Muscle of back (tissue), 11 donors: ENCODE results near the gene SEZ6. TPM values are rescaled to one million over a fixed set of nuclear protein-coding genes. Genes with fewer than 3 reads are reported as not detected.

Source experiments
- DNase-seq, 3 donors: peaks; one replicate each; pipeline versions ENCODE4 v3.0.0 to v3.0.0-alpha.2; 2013
- polyA plus RNA-seq, 10 donors: library from polyadenylated mRNA; unstranded; fragments of 120-200 nt; gene quantifications; one replicate each; pipeline ENCODE4 v1.2.1, GENCODE V29; 2013; ENCODE audit not compliant: insufficient read length in 10 of 10

The SEZ6 gene
- polyA plus RNA-seq, 10 donors = 0.07 to 0.66 (median 0.23) TPM

DNA sequence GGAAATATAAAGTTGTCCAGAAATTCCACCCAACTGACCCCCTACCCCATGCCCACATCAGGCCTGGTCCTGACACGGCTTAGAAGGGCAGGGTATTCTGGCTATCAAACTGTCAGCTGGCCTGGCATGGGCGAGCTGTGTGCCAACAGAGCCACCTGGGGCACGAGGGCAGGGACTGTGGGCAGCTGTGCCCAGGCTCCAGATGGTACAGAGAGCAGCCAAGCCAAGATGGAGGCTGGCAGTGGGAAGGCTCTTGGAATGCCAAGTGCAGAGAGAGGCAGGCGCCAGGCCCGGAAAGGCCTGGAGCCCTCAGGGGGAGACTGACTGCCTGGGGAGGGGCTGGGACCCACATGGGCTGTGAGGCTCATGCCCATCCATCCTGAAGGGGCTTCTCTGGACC is 30.2 kb downstream of the SEZ6 start:
- DNase-seq = no peak

DNA sequence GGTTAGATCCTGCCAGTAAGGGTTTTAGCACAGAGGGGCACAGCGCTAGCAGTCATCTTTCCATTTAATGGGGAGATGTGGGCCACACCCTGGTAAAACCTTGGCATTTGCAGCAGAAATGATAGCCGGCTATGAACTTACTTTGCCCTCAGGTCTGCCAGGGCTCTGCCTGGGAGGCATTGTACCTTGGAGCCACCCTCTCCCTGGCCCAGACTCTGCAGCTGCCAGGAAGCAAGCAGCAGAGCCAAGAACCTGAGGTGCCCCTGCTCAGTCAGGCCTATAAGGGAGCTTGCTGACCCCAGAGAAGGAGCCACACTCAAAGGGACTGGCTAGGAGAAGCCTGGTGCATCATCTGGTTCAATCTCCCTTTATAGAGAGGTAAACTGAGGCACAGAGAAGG is 30.8 kb downstream of the SEZ6 start:
- DNase-seq = no peak

DNA sequence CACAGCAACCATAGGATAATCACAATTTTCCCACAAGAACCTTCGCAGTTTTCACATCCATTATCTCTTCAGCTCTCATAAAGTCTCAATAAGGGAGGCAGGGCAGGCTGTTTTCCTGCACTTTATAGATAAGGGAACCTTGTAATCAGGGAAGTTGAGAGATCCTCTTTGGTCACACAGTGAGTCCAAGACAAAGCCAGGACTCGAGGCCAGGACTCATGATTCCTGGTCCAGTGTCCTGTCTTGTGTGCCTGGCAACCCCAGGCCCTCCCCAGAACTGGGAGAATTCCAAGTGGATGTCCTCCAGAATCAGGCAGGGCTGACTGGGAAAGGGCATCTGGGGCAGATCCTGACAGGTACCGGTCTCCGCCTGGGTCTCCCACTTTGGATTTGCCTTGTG is 31.4 kb downstream of the SEZ6 start:
- no peak for DNase-seq

DNA sequence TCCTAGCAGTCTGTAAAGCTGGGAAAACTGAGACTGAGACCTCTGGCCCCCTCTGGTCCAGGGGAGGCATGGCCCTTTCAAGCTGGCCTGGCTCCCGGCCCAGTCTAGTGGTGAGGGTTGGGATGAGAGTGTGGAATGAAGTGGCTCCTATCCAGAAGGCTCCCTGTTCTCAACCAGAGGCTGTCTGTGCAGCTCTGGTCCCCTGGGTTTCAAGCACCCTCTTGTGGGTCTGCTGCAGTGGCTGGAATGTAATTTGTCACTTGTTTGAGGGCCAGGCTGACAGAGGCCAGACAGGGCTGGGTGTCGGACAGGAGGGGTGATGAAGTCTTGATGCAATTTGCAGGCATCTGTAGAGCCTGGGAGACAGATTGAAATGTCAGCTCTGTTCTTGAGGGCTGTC is 32.4 kb downstream of the SEZ6 start:
- peak in 1 of 3 donors; percentile 39 for DNase-seq

DNA sequence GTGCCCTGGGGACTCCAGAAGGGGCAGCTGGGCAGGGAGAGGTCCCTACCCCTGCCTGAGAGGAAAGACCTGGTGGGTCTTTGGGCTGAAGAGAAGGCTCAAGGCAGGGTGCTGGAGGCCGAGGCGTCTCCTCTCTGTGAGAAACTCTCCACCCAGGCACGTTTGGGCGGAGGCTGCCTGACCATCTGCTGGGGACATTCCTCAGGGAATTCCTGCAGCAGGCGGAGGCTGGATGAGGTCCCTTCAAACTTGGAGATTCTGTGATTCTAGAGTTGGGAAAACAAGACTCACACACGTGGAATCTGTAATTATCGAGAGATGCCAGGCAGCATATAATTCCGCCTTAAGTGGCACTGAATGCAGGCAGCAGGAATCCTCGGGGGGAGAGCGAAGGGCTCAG is 33.4 kb downstream of the SEZ6 start:
- peak in 1 of 3 donors; percentile 44 for DNase-seq

DNA sequence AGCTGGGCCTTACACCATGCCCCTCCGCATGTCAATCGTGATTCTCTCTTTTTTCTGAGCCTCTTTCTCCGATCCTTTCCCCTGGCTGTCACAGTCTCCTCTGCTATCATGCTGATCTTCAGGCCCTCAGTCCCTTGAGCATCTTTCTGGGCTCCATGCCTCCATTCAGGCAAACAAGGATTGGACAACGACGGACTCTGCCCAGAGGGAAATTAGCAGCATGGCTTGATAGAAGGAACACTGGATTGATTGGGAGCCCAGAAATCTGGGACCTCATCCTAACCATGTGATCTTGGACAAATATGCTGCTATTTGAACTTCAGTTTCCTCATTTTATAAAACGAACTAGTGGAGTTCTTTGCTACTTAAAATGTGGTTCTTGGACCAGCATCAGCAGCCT is 35.0 kb downstream of the SEZ6 start:
- peak in 2 of 3 donors; percentile 71 to 89 for DNase-seq

DNA sequence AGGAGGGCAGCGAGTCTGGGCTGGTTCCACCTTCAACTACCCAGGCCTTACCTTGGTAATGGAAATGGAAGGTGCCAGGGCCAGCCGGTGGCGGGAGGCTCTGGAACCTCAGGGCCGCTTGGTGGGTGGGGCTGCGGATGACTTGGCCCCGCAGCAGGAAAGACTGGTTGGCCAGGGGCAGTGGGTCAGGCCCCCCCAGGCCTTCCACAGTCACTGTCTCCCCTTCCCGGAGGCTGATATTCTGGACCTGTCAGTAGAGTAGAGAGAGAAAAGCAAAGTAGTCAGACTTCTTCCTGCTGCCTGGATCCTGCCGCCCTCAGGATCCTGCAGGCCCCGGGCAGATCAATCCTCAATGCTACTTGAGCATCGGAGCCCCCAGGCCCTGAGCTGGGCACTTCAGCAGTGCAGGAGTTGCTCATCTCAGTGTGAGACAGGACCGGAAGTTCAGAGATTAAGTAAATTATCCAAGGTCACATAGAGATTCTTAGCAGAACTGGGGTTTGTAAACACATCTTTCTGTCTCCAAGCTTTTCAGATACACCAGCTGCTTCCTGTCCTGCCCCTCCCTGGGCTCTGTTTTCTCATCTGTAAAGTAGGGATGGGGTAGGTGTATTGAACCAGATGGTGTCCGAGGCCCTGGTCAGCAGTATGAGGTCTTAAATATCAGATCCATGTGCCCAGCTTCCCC is 36.0 kb downstream of the SEZ6 start:
- no peak for DNase-seq

DNA sequence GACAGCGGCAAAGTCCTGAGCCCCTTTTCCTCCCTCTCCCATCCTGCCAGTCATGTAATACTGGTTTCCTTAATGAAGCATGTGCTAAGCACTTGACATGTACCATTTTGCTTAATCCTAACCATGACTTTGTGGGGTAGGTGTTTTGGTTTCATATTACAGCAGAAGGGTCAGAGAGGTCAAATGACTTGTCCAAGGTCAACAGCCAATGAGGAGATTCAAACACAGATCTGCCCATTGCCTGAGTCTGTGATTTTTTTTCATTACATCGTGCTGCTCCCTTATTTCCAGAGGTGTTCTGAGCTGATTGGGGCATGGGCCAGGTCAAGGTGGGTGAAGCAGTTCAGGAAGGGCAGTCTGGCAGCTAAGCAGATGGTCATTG is 36.9 kb downstream of the SEZ6 start:
- no peak for DNase-seq

DNA sequence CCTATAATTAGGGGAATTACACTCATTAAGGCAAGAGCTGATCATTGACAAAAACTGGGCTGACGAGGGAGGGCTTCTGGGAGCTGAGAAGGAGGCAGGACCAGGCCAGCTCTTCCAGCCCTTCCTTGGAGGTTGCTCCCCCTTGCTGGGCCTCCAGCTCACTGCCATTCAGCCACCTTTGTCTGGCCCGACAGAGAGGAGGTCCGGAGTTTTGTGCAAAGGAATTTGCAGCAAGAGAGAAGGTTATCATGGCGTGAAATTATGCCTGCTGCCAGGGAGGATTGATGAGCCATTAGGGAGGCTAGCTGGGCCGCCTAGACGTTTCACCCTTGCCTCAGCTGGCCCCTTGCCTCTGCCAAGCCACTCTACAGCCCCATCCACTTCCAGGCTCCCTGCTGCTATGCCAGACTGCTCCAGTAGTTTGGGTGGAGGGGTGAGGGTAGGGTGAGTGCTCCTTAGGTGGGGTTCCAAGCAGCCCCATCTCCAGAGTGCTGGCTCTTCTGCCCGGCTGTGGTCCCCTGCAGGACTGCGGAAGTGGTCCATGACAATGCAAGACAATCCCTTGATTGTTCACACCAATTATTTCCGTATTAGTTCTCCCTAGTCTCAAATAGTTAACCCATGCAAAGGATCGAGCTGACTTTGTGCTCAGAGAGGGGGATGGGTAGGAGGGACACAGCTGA is 37.5 kb downstream of the SEZ6 start:
- DNase-seq = peak in 1 of 3 donors; percentile 57

DNA sequence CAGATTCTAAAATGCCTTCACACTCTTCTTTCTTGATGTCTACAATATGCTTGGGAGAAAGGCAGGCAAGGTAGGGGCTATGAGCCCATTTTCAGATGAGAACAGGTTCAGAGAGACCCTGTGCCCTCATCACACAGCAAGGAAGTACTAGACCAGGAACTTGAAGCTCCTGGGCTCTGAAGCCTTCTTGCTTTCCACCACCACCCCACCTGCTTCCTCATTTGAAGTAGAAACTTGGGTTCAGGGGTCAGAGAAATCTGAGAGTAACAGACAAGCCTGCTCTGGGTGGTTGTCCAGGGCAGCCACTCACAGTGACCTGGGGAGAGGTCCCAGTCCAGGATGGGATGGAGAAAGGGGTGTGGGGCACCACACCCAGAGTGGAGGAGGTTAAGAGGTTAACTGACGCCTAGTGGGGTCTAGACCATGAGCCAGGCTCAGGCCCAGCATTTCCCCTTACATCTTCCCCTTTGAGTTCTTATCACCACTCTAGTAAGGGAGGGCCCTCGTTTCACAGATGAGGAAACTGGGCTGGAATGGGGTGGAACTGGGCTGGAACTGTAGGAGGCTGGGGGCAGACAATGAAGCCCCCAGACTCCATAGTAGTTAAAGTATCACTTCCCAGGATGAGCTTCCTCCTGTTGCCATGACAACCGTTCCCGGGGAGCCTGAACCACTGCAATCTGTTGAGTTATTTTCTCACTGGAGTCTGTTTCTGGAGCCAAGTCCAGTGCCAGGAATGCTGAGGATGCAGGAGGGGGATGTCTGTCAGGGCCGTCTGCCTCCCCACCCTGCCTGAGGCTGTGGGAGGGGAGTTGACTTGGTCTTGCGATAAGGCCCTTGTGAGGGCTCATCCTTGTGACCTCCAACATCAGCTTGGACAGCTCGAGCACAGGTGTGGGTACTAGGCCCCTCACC is 38.4 kb downstream of the SEZ6 start:
- peak in 1 of 3 donors; percentile 40 for DNase-seq

DNA sequence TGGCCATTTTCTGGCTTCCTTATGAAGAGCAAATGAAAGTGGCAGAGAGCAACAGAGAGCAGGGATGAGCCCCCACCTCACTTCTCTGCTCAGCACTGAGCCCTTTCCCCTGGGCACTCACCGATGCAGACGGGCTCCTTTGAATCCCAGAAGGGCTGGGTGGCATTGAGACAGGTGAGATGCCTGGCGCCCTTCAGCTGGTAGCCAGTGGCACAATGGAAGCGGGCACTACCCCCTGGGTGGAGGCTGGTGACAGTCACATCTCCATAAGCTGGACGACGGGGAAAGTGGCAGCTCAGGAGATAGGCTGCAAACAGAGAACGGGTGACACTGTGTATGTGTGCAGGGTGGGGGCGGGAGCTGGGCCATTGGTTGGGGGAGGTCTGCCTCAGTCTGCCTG is 42.0 kb downstream of the SEZ6 start:
- DNase-seq = no peak

DNA sequence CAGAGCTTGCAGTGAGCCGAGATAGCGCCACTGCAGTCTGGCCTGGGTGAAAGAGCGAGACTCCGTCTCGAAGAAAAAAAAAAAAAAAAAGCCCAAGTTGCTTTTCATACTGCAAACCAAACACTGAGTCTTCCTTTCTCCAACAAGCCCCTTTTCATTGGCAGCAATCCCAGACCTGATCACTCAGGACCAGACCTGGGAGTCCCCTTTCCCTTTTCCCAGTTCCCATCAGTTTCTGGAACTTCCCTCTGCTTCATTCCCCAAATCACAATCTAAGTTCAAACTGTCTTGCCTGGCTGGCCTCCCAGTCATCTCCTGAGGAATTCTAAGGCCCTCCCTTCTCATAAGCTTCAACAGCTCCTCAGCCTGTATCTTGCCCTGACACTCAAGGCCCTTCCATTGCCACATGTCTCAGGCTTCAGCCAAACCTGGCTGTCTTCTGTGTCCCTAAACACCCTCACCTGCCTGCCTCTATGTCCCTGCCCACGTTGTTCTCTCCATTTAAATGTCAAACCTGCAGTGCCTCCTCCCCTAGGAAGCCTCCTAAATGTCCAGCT is 42.7 kb downstream of the SEZ6 start:
- DNase-seq = peak in 1 of 3 donors; percentile 35

DNA sequence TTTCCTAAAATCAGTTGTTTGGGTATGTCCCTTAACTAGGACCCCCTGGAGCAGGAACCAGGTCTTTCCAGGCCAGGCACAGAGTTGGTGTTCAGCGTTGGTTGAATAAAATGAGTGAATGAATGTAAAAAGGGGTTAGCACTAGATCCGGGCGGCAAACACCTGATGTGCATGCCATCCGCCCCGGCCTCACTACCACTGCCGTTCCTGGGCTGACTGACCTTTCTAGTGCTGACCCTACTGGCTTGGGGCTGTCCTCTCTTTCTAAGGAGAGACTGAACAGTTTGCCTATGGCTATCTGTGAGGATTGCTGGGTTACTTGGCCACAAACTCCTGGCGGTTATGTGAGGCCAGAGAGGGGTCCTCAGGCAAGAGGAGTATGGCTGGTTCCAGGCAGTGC is 44.4 kb downstream of the SEZ6 start:
- no peak for DNase-seq

DNA sequence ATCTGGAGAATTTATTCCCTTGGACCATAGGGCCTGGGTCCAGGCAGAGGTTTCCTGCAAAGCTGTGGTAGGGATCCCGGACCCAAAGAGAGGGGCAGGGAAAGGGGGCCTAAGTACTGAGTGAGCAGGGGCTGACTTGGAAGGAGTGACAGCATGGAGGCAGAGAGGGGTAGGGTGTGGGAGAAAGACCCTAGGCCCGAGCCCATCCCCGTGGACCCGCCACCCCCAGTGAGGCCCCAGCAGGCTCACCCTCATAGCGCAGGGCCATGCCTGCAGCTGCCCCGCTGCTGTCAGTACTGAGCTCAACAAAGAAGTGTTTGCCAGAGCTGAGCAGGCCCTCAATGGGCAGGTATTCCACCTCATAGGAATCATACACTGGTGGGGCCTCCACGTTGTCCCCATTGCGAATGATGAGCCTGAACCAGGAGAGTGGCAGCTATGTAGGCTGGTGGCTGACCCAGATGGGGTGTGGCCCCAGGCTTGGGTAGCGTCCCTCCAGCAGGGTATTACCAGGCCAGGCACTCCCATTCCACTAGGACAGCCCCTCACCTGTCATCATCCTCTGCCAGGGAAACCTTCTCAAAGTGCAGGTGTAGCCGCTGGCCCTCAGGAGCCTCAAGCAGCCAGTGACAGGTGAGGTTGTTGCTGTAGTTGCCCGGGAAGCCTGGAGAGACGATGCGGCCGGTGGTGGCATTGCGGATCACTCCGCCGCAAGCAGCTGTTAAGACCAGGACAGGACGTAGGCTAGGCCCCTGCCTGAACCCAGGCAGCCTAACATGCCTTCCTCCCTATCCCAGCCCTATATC is 45.4 kb downstream of the SEZ6 start:
- no peak for DNase-seq

DNA sequence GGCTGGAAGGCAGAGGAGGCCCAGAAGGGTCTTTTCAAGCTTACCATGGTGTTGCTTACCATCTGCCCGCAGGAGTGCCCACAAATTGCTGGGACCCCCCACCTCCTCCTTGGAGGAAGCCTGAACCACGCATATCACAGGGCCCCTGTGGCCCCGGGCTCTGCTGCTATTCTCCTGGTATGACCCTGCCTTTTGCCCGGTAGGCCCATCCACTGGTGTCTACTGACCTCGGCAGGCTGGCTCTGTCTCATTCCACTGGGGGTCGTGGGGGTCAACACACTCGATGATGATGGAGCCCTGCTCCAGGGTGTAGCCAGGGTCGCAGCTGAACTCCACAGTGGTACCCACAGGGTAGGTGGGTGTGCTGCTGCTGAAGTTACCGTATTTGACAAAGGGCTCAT is 46.4 kb downstream of the SEZ6 start:
- no peak for DNase-seq

DNA sequence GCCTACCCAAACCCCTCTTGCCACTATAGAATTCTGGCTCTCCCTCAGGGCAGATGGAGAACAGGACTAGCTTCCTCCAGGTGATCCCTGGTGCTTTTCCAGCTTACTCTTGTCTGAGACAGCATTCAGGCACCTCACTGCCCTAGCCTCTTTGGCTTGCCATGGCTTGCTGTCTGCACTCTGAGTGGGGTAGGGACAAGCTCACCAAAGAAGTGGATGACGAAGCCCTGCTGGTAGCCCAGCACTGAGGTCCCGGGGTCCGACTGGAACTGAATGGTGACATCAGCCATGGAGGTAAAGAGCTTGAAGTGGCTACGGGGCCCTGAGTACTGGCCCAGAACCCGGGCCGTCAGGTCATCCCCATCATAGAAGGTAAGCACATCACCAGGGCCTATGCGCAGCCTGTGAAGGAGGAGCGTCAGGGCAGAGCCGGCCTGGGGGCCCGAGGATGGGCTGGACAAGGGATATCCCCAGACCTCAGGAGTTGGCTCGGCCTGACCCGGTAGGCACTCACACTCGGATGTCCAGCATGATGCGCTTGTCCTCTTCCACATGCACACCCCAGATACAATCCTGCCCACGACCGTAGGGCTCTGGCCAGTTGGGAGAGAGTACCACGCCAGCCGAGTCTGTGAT is 46.9 kb downstream of the SEZ6 start:
- DNase-seq = no peak

DNA sequence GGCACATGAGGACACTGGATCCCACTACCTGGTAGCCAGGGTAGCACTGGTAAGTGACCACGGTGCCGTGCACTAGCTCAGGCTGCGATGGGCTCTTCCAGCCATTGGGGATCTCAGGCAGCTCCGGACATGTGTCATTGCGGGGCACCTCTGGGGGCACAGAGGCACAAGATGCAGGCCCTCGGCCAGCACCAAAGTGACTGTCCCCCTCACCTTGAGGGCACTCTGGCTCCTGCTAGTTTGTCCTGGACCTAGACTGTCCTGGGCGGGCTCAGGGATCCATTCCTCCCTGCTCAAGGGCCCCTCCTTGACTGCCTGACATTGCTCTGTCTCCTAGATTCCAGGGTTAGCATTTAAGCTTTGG is 47.9 kb downstream of the SEZ6 start:
- no peak for DNase-seq

DNA sequence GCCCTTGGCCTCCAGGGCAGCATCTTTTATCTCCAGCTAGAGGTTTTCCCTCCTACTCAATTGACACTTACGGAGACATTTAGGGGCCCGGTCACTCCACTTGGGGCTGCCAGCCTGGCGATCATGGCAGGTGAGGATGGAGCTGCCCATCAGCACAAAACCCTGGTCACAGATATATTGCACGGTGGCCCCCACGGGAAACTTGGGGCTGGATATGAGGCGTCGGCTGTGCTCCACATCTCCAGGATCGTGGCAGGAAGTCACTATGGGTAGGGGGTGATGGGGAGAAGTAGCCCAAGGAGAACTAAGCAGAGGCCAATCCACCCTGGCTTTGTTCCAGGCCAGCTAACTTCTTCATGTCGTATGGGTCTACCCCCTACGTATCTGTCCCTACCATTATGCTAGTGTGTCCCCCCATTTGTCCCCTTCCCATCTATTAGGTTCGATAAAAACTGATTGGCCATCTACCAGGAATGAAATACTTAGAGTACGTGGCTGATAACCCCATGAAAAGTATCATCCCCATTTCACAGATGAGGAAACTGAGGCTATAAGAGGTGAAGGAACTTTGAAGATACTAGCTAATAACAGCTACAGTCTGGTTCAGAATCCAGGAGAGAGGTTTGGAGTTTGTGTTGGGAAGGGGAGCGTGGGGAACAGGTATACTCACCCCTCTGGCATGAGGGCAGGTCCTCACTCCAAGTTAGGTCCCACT is 48.4 kb downstream of the SEZ6 start:
- no peak for DNase-seq

DNA sequence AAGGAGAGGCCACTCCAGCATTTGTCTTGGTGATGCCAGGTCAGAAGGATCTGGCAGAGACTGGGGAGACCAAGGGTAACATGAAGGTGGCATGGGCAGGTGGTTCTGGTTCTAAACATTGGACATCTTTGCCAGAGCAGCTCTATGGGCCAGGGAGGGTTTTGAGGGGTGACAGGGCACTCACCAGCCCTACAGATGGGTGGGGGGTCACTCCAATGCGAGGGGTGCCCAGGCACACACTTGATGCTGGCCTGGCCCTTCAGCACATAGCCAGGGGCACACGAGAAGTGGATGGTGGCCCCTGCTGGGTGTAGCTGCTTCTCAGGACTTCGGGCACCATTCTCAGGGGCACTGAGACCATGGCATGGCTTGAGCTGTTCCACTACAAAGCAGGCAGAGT is 49.0 kb downstream of the SEZ6 start:
- no peak for DNase-seq

DNA sequence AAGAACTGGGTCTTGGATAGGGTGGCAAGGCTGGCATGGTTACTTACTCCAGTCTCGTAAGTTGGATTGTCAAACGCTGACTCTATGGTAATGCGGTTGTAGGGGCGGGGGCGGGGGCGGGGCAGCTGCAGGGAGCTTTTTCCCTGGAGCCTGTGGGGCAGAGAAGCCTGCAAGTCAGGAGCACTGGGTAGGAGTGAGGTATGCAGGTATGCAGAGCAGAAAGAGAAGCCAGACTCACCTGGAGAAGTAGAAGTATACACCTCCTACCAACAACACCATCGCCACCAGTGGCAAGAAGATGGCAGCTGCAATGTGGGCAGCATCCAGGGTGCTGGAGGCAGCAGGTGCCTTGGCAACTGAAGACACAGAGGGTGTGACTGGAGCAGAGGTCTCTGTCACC is 49.7 kb downstream of the SEZ6 start:
- DNase-seq = no peak
